ENCODE measurements around the gene PGRMC1.
A peak's percentile ranks its signal among the peaks of the same experiment; 100 is the strongest.
"Not testable (repeated sequence)": the region's sequence is repeated elsewhere in the genome, so short reads cannot be mapped to it uniquely, and the experiment has no call there.

PGRMC1 gene

GRCh38 chrX:119190831-119191230 lies 45.3 kb upstream of the PGRMC1 start:
- TF ChIP-seq CTCF (IDR thresholded peaks at IDR 0.05; ENCODE audit: control insufficient read depth, extremely low read depth, insufficient read depth), result no peak
- H3K4me3 ChIP-seq (ENCODE audit: low read depth, low read length), result no peak overlapping the region
- DNase-seq (ENCODE audit: low read depth), result no peak

- no peak for DNase-seq (ENCODE audit: low read depth)
- peak; percentile 39 for TF ChIP-seq CTCF (IDR thresholded peaks at IDR 0.05; ENCODE audit: control insufficient read depth, extremely low read depth, insufficient read depth)
These were observed 41.5 kb upstream of the PGRMC1 start for GRCh38 chrX:119194621-119195020.

GRCh38 chrX:119201570-119201969 lies 34.5 kb upstream of the PGRMC1 start:
- no peak for DNase-seq (ENCODE audit: low read depth)
- no peak overlapping the region for H3K4me3 ChIP-seq (ENCODE audit: low read depth, low read length)
- TF ChIP-seq CTCF (IDR thresholded peaks at IDR 0.05; ENCODE audit: control insufficient read depth, extremely low read depth, insufficient read depth), result no peak

More at GRCh38 chrX:119194621-119195020, 41.5 kb upstream of the PGRMC1 start:
- no peak overlapping the region for H3K4me3 ChIP-seq (ENCODE audit: low read depth, low read length)

- no peak overlapping the region for H3K4me3 ChIP-seq (ENCODE audit: low read depth, low read length)
- no peak for TF ChIP-seq CTCF (IDR thresholded peaks at IDR 0.05; ENCODE audit: control insufficient read depth, extremely low read depth, insufficient read depth)
- no peak for DNase-seq (ENCODE audit: low read depth)
These were observed 29.9 kb upstream of the PGRMC1 start for GRCh38 chrX:119206203-119206602.

GRCh38 chrX:119207483-119207882 lies 28.6 kb upstream of the PGRMC1 start:
- not testable (repeated sequence) for H3K4me3 ChIP-seq (ENCODE audit: low read depth, low read length); DNase-seq (ENCODE audit: low read depth)

- no peak overlapping the region for H3K4me3 ChIP-seq (ENCODE audit: low read depth, low read length)
- no peak for DNase-seq (ENCODE audit: low read depth)
- TF ChIP-seq CTCF (IDR thresholded peaks at IDR 0.05; ENCODE audit: control insufficient read depth, extremely low read depth, insufficient read depth), result no peak
These were observed 27.6 kb upstream of the PGRMC1 start for GRCh38 chrX:119208401-119209057.

GRCh38 chrX:119210931-119211648 lies 25.0 kb upstream of the PGRMC1 start:
- H3K4me3 ChIP-seq (ENCODE audit: low read depth, low read length); DNase-seq (ENCODE audit: low read depth): not testable (repeated sequence)

- no peak for TF ChIP-seq CTCF (IDR thresholded peaks at IDR 0.05; ENCODE audit: control insufficient read depth, extremely low read depth, insufficient read depth)
- no peak for DNase-seq (ENCODE audit: low read depth)
- no peak overlapping the region for H3K4me3 ChIP-seq (ENCODE audit: low read depth, low read length)
These were observed 24.5 kb upstream of the PGRMC1 start for GRCh38 chrX:119211649-119212014.
